HG03439 (cell line): ENCODE measurements around the gene GYG2.
"Not testable (repeated sequence)": the region's sequence is repeated elsewhere in the genome, so short reads cannot be mapped to it uniquely, and the experiment has no call there.

Experiments used
- ATAC-seq: cut with Tn5 transposase; IDR thresholded peaks from one replicate; pipeline ENCODE4 v1.9.1; 2021; ENCODE audit warnings: mild to moderate bottlenecking, moderate library complexity; ENCODE audit not compliant: unreplicated experiment

Gene GYG2

GRCh38 chrX:2898846-2899512 is 70.2 kb downstream of the GYG2 start:
- no peak for ATAC-seq

DNA sequence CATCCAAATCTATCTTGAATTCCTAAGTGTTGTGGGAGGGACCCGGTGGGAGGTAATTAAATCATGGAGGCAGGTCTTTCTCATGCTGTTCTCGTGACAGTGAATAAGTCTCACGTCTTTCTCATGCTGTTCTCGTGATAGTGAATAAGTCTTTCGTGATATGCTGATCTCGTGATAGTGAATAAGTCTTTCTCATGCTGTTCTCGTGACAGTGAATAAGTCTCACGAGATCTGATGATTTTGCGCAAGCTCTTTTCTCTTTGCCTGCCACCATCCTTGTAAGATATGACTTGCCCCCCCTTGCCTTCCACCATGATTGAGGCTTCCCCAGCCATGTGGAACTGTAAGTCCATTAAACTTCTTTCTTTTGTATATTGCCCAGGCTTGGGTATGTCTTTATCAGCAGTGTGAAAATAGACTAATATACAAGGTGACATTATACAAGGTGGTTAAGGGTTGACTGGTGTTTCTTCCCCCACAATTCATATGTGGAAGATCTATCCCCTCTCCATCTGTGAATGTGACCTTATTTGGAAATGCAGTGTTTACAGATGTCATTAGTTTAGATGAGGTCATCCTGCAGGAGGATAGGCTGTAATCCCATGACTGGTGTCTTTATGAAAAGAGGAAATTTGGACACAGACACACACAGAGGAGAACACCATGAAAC is 72.8 kb downstream of the GYG2 start:
- ATAC-seq: no peak

- ATAC-seq: no peak
Observed at GRCh38 chrX:2902841-2903240, 74.1 kb downstream of the GYG2 start.

DNA sequence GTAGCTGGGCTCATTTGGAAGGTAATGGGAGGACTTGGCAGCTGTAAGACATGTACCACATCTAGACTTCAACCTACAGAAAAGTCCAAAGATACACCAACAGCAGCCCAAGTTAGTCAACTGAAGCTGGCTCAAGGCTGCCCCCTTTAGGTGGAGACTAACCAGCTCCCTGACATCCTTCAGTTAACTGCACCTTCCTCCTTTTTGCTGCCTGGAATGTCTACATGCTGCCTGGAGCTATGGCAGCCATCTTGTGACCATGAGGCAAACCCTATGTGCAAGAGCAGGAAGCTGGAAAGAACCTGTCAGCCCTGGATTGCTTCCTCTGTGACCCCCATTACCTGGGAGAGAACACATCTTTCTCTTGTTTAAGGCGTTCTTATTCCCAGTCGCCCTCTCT is 74.6 kb downstream of the GYG2 start:
- ATAC-seq: no peak

- ATAC-seq: no peak
Observed at GRCh38 chrX:2907295-2907694, 78.6 kb downstream of the GYG2 start.

DNA sequence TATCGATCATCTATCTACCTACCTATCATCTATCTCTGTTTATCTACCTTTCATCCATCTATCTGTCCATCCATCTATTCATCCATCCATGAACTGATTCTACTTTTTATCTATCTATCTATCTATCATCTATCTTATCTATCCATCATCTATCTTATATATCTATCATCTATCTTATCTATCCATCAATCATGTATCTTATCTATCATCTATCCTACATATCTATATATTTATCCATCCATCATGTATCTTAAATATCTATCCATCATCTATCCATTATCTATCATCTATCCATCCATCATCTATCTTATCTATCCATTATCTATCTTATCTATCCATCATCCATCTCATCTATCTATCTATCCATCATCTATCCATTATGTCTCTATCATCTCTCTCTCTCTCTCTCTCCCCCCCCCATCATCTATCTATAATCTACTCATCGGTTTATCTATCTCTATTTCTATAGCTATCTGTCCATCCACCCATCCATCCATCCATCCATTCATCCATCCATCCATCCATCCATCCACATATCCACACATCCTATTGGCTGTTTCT is 79.5 kb downstream of the GYG2 start:
- no peak for ATAC-seq

GRCh38 chrX:2910109-2910508 is 81.4 kb downstream of the GYG2 start:
- ATAC-seq: no peak

DNA sequence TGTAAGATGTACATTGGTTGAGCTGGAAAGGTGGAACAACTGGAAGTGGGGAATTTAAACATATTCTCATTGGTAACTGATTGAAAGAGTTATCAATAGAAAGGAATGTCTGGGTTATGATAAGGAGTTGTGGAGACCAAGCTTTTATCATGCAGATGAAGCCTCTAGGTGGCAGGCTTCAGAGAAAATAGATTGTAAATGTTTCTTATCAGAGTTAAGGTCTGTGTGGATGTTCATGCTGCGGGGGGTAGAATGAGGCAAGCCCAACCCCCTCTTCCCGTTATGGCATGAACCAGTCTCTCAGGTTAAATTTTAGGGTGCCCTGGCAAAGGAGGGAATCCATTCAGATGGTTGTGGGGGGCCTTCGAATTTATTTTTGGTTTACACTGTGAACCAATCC is 84.4 kb downstream of the GYG2 start:
- ATAC-seq: no peak

GRCh38 chrX:2917767-2918166 is 89.0 kb downstream of the GYG2 start:
- no peak for ATAC-seq

DNA sequence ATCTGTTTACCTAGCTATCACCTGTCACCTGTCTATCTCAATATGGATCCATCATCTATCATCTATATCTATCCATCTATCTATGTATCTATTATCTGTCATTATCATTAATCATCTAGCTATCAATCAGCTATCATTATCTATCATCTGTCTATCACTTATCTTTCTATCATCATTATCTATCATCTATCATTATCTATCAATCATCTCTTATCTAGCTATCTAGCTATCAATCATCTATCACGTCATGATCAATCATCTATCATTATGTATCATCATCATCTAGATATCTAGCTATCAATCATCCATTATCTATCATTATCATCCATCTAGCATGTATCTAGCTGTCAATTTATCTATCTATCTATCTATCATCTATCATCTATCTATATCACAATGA is 92.5 kb downstream of the GYG2 start:
- ATAC-seq: no peak

- no peak for ATAC-seq
Observed at GRCh38 chrX:2921750-2922149, 93.0 kb downstream of the GYG2 start.

- ATAC-seq: no peak
Observed at GRCh38 chrX:2924151-2924550, 95.4 kb downstream of the GYG2 start.

GRCh38 chrX:2926255-2926654 is 97.5 kb downstream of the GYG2 start:
- not testable (repeated sequence) for ATAC-seq

- no peak for ATAC-seq
Observed at GRCh38 chrX:2926664-2927275, 98.0 kb downstream of the GYG2 start.

DNA sequence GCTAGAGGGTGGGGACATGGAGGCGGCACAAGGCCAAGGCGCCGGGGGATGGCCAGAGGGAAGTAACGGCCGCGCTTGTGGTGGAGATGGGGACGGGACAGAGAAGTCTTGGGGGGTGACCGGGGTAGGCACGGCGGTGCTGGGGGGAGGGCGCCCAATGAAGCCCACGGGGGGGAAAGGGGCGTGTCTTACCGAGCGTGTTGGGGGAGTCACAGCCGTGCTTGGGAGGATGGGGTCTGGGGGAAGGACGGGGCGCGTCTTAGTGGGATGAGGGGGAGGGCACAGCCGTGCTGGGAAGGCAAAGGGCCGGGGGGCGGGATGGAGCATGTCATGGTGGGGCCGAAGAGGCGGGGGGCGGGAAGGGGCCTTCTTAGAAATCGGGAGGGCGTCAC is 99.5 kb downstream of the GYG2 start:
- ATAC-seq: no peak

- ATAC-seq: peak; percentile 91
Observed at GRCh38 chrX:2928583-2929434, 100.1 kb downstream of the GYG2 start, which contains the start of gene ARSD. Gene ARSD (minus strand): TSS chrX:2929339. CDS start chrX:2929275, 64 bp downstream.

DNA sequence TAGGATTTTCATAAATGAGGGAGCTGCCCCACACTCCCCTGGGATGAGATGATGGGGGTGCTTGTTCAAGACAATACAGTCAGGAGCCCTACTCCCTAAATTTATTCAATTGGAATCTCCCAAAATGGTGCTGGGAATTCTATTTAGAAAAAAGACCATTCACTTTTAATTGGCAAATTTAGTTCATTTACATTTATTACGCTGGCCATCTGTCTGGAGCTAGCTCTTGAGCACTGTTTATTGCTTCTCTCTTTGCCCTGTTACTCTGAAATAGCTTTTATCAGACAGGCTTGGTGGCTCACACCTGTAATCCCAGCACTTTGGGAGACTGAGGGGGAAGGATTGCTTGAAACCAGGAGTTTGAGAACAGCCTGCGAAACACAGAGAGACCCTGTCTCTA is 102.4 kb downstream of the GYG2 start:
- ATAC-seq: no peak

DNA sequence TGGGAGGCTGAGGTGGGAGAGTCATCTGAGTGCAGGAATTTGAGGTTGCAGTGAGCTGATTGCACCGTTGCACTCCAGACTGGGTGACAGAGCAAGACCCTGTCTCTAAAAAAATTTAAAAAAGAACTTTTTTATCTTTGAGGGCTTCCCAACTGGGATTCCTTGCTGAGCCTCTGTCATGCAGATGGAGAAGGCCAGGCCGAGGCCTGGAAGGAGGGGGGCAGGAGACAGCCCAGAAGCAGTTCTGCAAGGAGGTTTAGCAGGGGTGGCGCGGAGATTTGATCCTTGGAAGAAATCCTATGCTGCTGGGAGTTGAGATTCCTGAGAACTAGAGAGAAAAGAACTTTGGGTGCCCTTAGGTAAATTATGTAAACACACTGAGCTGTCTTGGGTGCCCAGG is 102.9 kb downstream of the GYG2 start:
- no peak for ATAC-seq
